Kidney (tissue), 14 donors: ENCODE measurements around the gene GAB2. TPM values are rescaled to one million over a fixed set of nuclear protein-coding genes. Genes with fewer than 3 reads are reported as not detected.

ENCODE experiments used
- DNase-seq, 5 donors: peaks; one replicate each; pipeline ENCODE4 v3.0.0-alpha.2; 2013 to 2020
- FAIRE-seq: peaks from 2 replicates; lab custom pipeline; 2012; peaks lifted over from hg19 to GRCh38; lab: Jason Lieb, UNC
- H3K27ac ChIP-seq, 2 donors: one replicate each; pipeline ENCODE4 v1.7.0; 2013; ENCODE audit warnings: low read depth in 2 of 2, low read length in 2 of 2, inconsistent platforms in 1 of 2
- H3K27me3 ChIP-seq: one replicate; pipeline ENCODE4 v1.7.1; 2013; ENCODE audit warnings: low read length, inconsistent platforms; ENCODE audit not compliant: control insufficient read depth, insufficient read depth
- H3K36me3 ChIP-seq, 3 donors: one replicate each; pipeline versions ENCODE4 v1.7.0 to v1.7.1; 2013; ENCODE audit warnings: low read length in 3 of 3, control low read depth in 1 of 3, inconsistent platforms in 1 of 3; ENCODE audit not compliant: insufficient read depth in 3 of 3, control insufficient read depth in 2 of 3
- H3K4me1 ChIP-seq, 3 donors: one replicate each; pipeline versions ENCODE4 v1.7.0 to v1.7.1; 2013; ENCODE audit warnings: low read length in 3 of 3, inconsistent platforms in 1 of 3, low read depth in 1 of 3; ENCODE audit not compliant: control insufficient read depth in 2 of 3, insufficient read depth in 2 of 3
- H3K4me3 ChIP-seq, 3 donors: one replicate each; pipeline versions ENCODE4 v1.7.0 to v1.8.1; 2013; ENCODE audit warnings: low read length in 3 of 3, control low read depth in 1 of 3, inconsistent platforms in 1 of 3
- H3K9ac ChIP-seq, 3 donors: one replicate each; pipeline versions ENCODE4 v1.7.0 to v1.7.1; 2013; ENCODE audit warnings: low read length in 3 of 3, control low read depth in 1 of 3, inconsistent platforms in 1 of 3
- H3K9me3 ChIP-seq, 3 donors: one replicate each; pipeline versions ENCODE4 v1.7.0 to v1.7.1; 2013; ENCODE audit warnings: low read length in 3 of 3, control low read depth in 1 of 3, inconsistent platforms in 1 of 3; ENCODE audit not compliant: control insufficient read depth in 2 of 3, insufficient read depth in 1 of 3
- CTCF ChIP-seq: IDR thresholded peaks from 3 replicates; pipeline ENCODE4 v1.5.1; 2012; ENCODE audit warnings: mild to moderate bottlenecking, moderate library complexity, borderline replicate concordance; ENCODE audit not compliant: insufficient read depth; ENCODE audit errors: extremely low read depth
- intact Hi-C: fragments of 100-400 bp; cut with DNase I; formaldehyde crosslinking; loops from one replicate; pipeline ENCODE4 v1.11.1; 2022
- polyA plus RNA-seq: library from polyadenylated mRNA; stranded (reverse); fragments of 350-450 nt; fragmentation: Illumina TruSeq; extraction: RNeasy Lipid Tissue Mini Kit (QIAGEN cat#74804); gene quantifications from one replicate; pipeline ENCODE4 v1.2.3, GENCODE V29; 2014; ENCODE audit warnings: low read depth, low replicate concordance; ENCODE audit not compliant: insufficient read depth
- total RNA-seq: library from RNA; stranded (reverse); fragmentation: NEBNext Ultra II Directional; extraction: Animal tissue kit (Norgen Biotek cat#: 25700); gene quantifications from one replicate; pipeline ENCODE4 v1.2.1, GENCODE V29; 2021
- donor health status: control.
- donor health status: control.
- donor health status: control.
- donor health status: control.
- donor health status: control.
- donor health status: DM: yes; HTN: yes; CAD: no.
- donor health status: Normal renal cell carcinoma (clear cell type).

GAB2 gene
- total and polyA plus RNA-seq, 2 donors from 2014 or later: 3.3 to 23.6 TPM

GRCh38 chr11:78453140-78453935 lies 35.7 kb upstream of the GAB2 start:
- intact Hi-C loops: no loop called here
- Histone ChIP-seq H3K9ac (no peak overlapping the region), H3K4me3 (no peak overlapping the region), H3K4me1 (no peaks in the 10 kb centered on the region), H3K27ac (no peak overlapping the region), H3K27me3 (no peaks in the 10 kb centered on the region), H3K9me3 (no peaks in the 10 kb centered on the region), H3K36me3 (no peaks in the 10 kb centered on the region)
- TF ChIP-seq CTCF: no peak
- DNase-seq (no peak), FAIRE-seq (no peak)

GRCh38 chr11:78451371-78452150 lies 33.9 kb upstream of the GAB2 start:
- H3K9me3 ChIP-seq: no peaks in the 10 kb centered on the region
- H3K4me3 ChIP-seq: no peak overlapping the region
- intact Hi-C loops: no loop called here
- no peak for TF ChIP-seq CTCF
- no peak overlapping the region for H3K9ac ChIP-seq
- no peak for DNase-seq
- no peaks in the 10 kb centered on the region for H3K36me3 ChIP-seq
- H3K27me3 ChIP-seq: no peaks in the 10 kb centered on the region
- no peaks in the 10 kb centered on the region for H3K4me1 ChIP-seq
- no peak for FAIRE-seq
- no peak overlapping the region for H3K27ac ChIP-seq

GRCh38 chr11:78450866-78451265 lies 33.2 kb upstream of the GAB2 start:
- Histone ChIP-seq H3K4me3 (no peak overlapping the region), H3K9ac (no peak overlapping the region), H3K36me3 (no peaks in the 10 kb centered on the region), H3K27me3 (no peaks in the 10 kb centered on the region), H3K27ac (no peak overlapping the region), H3K4me1 (no peaks in the 10 kb centered on the region), H3K9me3 (no peaks in the 10 kb centered on the region)
- no peak for FAIRE-seq
- no peak for DNase-seq
- intact Hi-C loops: no loop called here
- no peak for TF ChIP-seq CTCF
